HCT116 (cell line): ENCODE measurements around the gene OR6J1. TPM values are rescaled to one million over a fixed set of nuclear protein-coding genes. Genes with fewer than 3 reads are reported as not detected.
A peak's percentile ranks its signal among the peaks of the same experiment; 100 is the strongest.

Experiments used
- ATAC-seq: fragments of 200-7000 bp; cut with Tn5 transposase; 2 replicates; pipeline ENCODE4 v1.9.1; 2020; ENCODE audit warnings: mild to moderate bottlenecking, moderate library complexity
- BruUV-seq: library from RNA; stranded (reverse); fragments of 400-500 nt; replicated peaks from 2 replicates; lab custom pipeline; 2021; lab: Mats Ljungman, UMichigan
- CTCF ChIA-PET: fragments of 300-600 bp; sonication (Branson Sonifier 250); formaldehyde crosslinking; loops from one replicate; lab custom pipeline; 2021; ENCODE audit warnings: antibody characterized with exemption; lab: Charles Lee
- POLR2A ChIA-PET: fragments of 300-600, 350-600 bp; sonication (Branson Sonifier 250); formaldehyde crosslinking; loops from one replicate; lab custom pipeline; 2021; ENCODE audit warnings: antibody characterized with exemption; lab: Charles Lee
- RAD21 ChIA-PET, 2 experiments: fragments of 300-600 bp; sonication (Branson Sonifier 250); formaldehyde crosslinking; loops; one replicate each; lab custom pipeline; 2023; ENCODE audit warnings: low total read pairs in 2 of 2; ENCODE audit not compliant: uncharacterized antibody in 2 of 2, unreplicated experiment in 2 of 2, low non-redundant PET in 1 of 2; lab: Charles Lee
- DNase-seq: peaks from one replicate; pipeline ENCODE4 v3.0.0-alpha.2; 2010; ENCODE audit warnings: low read depth, low spot score
- H2AFZ ChIP-seq: fragments of 200-600 bp; shearing (Covaris generic), sonication (generic); 2 replicates; pipeline ENCODE4 v1.6.1; 2017; ENCODE audit warnings: low read depth, mixed run types, mixed read lengths, antibody characterized with exemption, low read length; ENCODE audit not compliant: poor library complexity, severe bottlenecking
- H3K27ac ChIP-seq: 2 replicates; pipeline ENCODE4 v1.5.1; 2012; ENCODE audit warnings: low read depth, low read length
- H3K27me3 ChIP-seq: fragments of 200-600 bp; sonication (generic); 2 replicates; pipeline ENCODE4 v1.6.1; 2016; ENCODE audit warnings: mixed run types, low read length, mixed read lengths; ENCODE audit not compliant: insufficient read depth
- H3K36me3 ChIP-seq, 2 experiments: fragments of 200-500 bp in 1 of 2; fragments of 200-600 bp in 1 of 2; sonication (Bioruptor generic) in 1 of 2; sonication (generic) in 1 of 2; 2 replicates each; pipeline versions ENCODE4 v1.5.1 to v1.6.1; 2014 to 2016; ENCODE audit warnings: low read length in 2 of 2, inconsistent platforms in 1 of 2, mixed read lengths in 1 of 2, mixed run types in 1 of 2; ENCODE audit not compliant: insufficient read depth in 2 of 2, control insufficient read depth in 1 of 2
- H3K4me1 ChIP-seq, 2 experiments: fragments of 200-600 bp in 1 of 2; sonication (generic) in 1 of 2; 2 replicates each; pipeline versions ENCODE4 v1.5.1 to v1.6.1; 2012 to 2017; ENCODE audit warnings: low read length in 2 of 2, inconsistent platforms in 1 of 2, mild to moderate bottlenecking in 1 of 2, mixed read lengths in 1 of 2, mixed run types in 1 of 2, moderate library complexity in 1 of 2; ENCODE audit not compliant: insufficient read depth in 2 of 2, control insufficient read depth in 1 of 2
- H3K4me2 ChIP-seq: fragments of 200-600 bp; sonication (generic); 2 replicates; pipeline ENCODE4 v1.6.1; 2017; ENCODE audit warnings: mixed run types, low read length, mixed read lengths
- H3K4me3 ChIP-seq, 2 experiments: fragments of 200-600 bp in 1 of 2; sonication (generic) in 1 of 2; replicated peaks in 1 of 2; 2 replicates each; pipeline ENCODE4 v1.5.1; 2011 to 2016; ENCODE audit warnings: low read length in 2 of 2, control low read depth in 1 of 2, low read depth in 1 of 2, mild to moderate bottlenecking in 1 of 2, mixed read lengths in 1 of 2, mixed run types in 1 of 2
- H3K79me2 ChIP-seq: fragments of 200-600 bp; sonication (generic); 2 replicates; pipeline ENCODE4 v1.6.1; 2017; ENCODE audit warnings: mild to moderate bottlenecking, mixed run types, low read length, moderate library complexity, mixed read lengths; ENCODE audit not compliant: insufficient read depth
- H3K9ac ChIP-seq: fragments of 200-600 bp; sonication (generic); 2 replicates; pipeline ENCODE4 v1.6.1; 2016; ENCODE audit warnings: low read length, mixed read lengths
- H3K9me2 ChIP-seq: fragments of 200-600 bp; sonication (generic), shearing (Covaris generic); 2 replicates; pipeline ENCODE4 v1.6.1; 2017; ENCODE audit warnings: mixed run types, mild to moderate bottlenecking, moderate library complexity; ENCODE audit not compliant: insufficient read depth
- H3K9me3 ChIP-seq, 2 experiments: fragments of 200-500 bp in 1 of 2; fragments of 200-600 bp in 1 of 2; sonication (Bioruptor generic) in 1 of 2; sonication (generic) in 1 of 2; 2 replicates each; pipeline ENCODE4 v1.6.1; 2014 to 2017; ENCODE audit warnings: low read length in 2 of 2, mixed read lengths in 2 of 2, inconsistent platforms in 1 of 2, low read depth in 1 of 2, mild to moderate bottlenecking in 1 of 2, mixed run types in 1 of 2, moderate library complexity in 1 of 2; ENCODE audit not compliant: control insufficient read depth in 1 of 2, insufficient read depth in 1 of 2
- H4K20me1 ChIP-seq: fragments of 200-600 bp; sonication (generic), shearing (Covaris generic); 2 replicates; pipeline ENCODE4 v1.6.1; 2017; ENCODE audit warnings: mixed run types, mild to moderate bottlenecking, moderate library complexity; ENCODE audit not compliant: insufficient read depth
- CBX3 ChIP-seq: IDR thresholded peaks from 2 replicates; pipeline ENCODE4 v1.6.1; 2012; ENCODE audit warnings: low read depth
- CEBPB ChIP-seq: IDR thresholded peaks from 2 replicates; pipeline ENCODE4 v1.6.1; 2012; ENCODE audit warnings: low read depth
- CTCF ChIP-seq, 3 experiments: fragments of 200-600 bp in 1 of 3; sonication (generic) in 1 of 3; IDR thresholded peaks in 2 of 3; conservative IDR thresholded peaks in 1 of 3; 2 replicates each; pipeline ENCODE4 v1.5.1; 2012 to 2017; ENCODE audit warnings: low read depth in 2 of 3, low read length in 2 of 3, antibody characterized with exemption in 1 of 3, borderline replicate concordance in 1 of 3, control low read depth in 1 of 3, mild to moderate bottlenecking in 1 of 3, mixed read lengths in 1 of 3, mixed run types in 1 of 3, moderate library complexity in 1 of 3; ENCODE audit not compliant: insufficient read depth in 1 of 3
- EGR1 ChIP-seq: IDR thresholded peaks from 2 replicates; pipeline ENCODE4 v1.6.1; 2012; ENCODE audit warnings: low read depth
- ELF1 ChIP-seq: IDR thresholded peaks from 2 replicates; pipeline ENCODE4 v1.6.1; 2012; ENCODE audit warnings: low read depth, borderline replicate concordance
- EZH2 ChIP-seq: fragments of 200-600 bp; sonication (generic); IDR thresholded peaks from 2 replicates; pipeline ENCODE4 v1.6.1; 2017; ENCODE audit warnings: antibody characterized with exemption, mixed run types
- EZH2phosphoT487 ChIP-seq: fragments of 200-600 bp; IDR thresholded peaks from 2 replicates; pipeline ENCODE4 v1.6.1; 2018; ENCODE audit warnings: antibody characterized with exemption, borderline replicate concordance
- FOSL1 ChIP-seq: IDR thresholded peaks from 2 replicates; pipeline ENCODE4 v1.6.1; 2012; ENCODE audit warnings: low read depth
- JUND ChIP-seq: IDR thresholded peaks from 2 replicates; pipeline ENCODE4 v1.6.1; 2012
- POLR2AphosphoS5 ChIP-seq: IDR thresholded peaks from 2 replicates; pipeline ENCODE4 v1.6.1; 2011; ENCODE audit warnings: mild to moderate bottlenecking, low read depth, low read length, moderate library complexity
- RAD21 ChIP-seq: IDR thresholded peaks from 2 replicates; pipeline ENCODE4 v1.6.1; 2012; ENCODE audit warnings: low read depth, mild to moderate bottlenecking
- REST ChIP-seq: IDR thresholded peaks from 2 replicates; pipeline ENCODE4 v1.6.1; 2012; ENCODE audit warnings: low read depth
- SIN3A ChIP-seq: IDR thresholded peaks from 2 replicates; pipeline ENCODE4 v1.6.1; 2012; ENCODE audit warnings: low read depth
- SP1 ChIP-seq: IDR thresholded peaks from 2 replicates; pipeline ENCODE4 v1.6.1; 2012; ENCODE audit warnings: low read depth
- SRF ChIP-seq: IDR thresholded peaks from 2 replicates; pipeline ENCODE4 v1.6.1; 2012; ENCODE audit warnings: low read depth
- TCF7L2 ChIP-seq: IDR thresholded peaks from 2 replicates; pipeline ENCODE4 v1.7.0; 2011; ENCODE audit warnings: borderline replicate concordance, inconsistent platforms; ENCODE audit not compliant: insufficient read depth, insufficient read length; ENCODE audit errors: extremely low read depth
- YY1 ChIP-seq: IDR thresholded peaks from 2 replicates; pipeline ENCODE4 v1.6.1; 2011; ENCODE audit warnings: low read length, low read depth, moderate library complexity, mild to moderate bottlenecking; ENCODE audit not compliant: insufficient replicate concordance; ENCODE audit errors: extremely low read depth
- ZBTB33 ChIP-seq: IDR thresholded peaks from 2 replicates; pipeline ENCODE4 v1.6.1; 2011; ENCODE audit warnings: mild to moderate bottlenecking, low read length, moderate library complexity; ENCODE audit not compliant: insufficient replicate concordance; ENCODE audit errors: extremely low read depth
- ZFX ChIP-seq: fragments of 450-650 bp; IDR thresholded peaks from 2 replicates; pipeline ENCODE4 v1.6.1; 2017
- ZNF274 ChIP-seq: fragments of 200-500 bp; sonication (Bioruptor generic); IDR thresholded peaks from 2 replicates; pipeline ENCODE4 v1.6.1; 2014; ENCODE audit warnings: mild to moderate bottlenecking, low read depth, low read length, inconsistent platforms
- intact Hi-C: fragments of 100-400 bp; cut with micrococcal nuclease; formaldehyde crosslinking; loops from 2 replicates; pipeline ENCODE4 v1.10.0; 2022
- total RNA-seq: library from RNA; stranded (reverse); gene quantifications from one replicate; pipeline ENCODE4 v1.2.1, GENCODE V29; 2021; ENCODE audit not compliant: unreplicated experiment
- TF ChIP-seq, protein P1 (sequence below): IDR thresholded peaks from 2 replicates; pipeline ENCODE4 v1.6.1; 2012

OR6J1 gene
- total RNA-seq, 1 experiment from 2014 or later: not detected

- Histone ChIP-seq H3K4me3 (0 out of 4 replicates have a peak overlapping the region, but pooled peaks of 1 of the 2 experiments have one; percentile 1), H3K36me3 (no peaks in the 10 kb centered on the region), H3K4me1 (peaks cover 7 to 32% of the 10 kb centered on the region in 2 experiments), H4K20me1 (no peaks in the 10 kb centered on the region), H2AFZ (no peak overlapping the region), H3K79me2 (no peaks in the 10 kb centered on the region), H3K27ac (no peak overlapping the region), H3K4me2 (peak overlapping the region; percentile 59), H3K27me3 (no peaks in the 10 kb centered on the region), H3K9me3 (peaks cover 4 to 6% of the 10 kb centered on the region in 2 experiments; a peak in 2 of 4 replicates), H3K9ac (no peak overlapping the region), H3K9me2 (no peaks in the 10 kb centered on the region)
- BruUV-seq: no TSS peak
- DNase-seq: peak; percentile 89
- intact Hi-C loops: no loop called here
- ChIA-PET RAD21 (no interaction called here), CTCF (interaction anchor here (1.6 kb wide), 1 partner anchor 31 kb away, joined by 3 read pairs; no protein-coding TSS in a partner anchor), POLR2A (interaction anchor here (0.7 to 0.9 kb wide), 3 partner anchors 8 to 100 kb away, joined by 3 to 4 read pairs (median 3); partner anchors contain the start of gene DAD1)
- ATAC-seq: peak; percentile 97
- TF ChIP-seq ZNF274: no peak
- no peak for TF ChIP-seq EGR1
- TF ChIP-seq EZH2: no peak
- TF ChIP-seq JUND: peak; percentile 93
- no peak for TF ChIP-seq ZBTB33
- peak; percentile 89 for TF ChIP-seq FOSL1
- no peak for TF ChIP-seq EZH2phosphoT487
- TF ChIP-seq POLR2AphosphoS5: peak; percentile 22; the same call in 1 of the 2 replicates
- no peak for TF ChIP-seq CTCF (IDR thresholded peaks at IDR 0.05 in 2 of 3, conservative IDR thresholded peaks at IDR 0.05 in 1 of 3; ENCODE audit: borderline replicate concordance in 1 of 3, insufficient read depth in 1 of 3, low read depth in 2 of 3, low read length in 2 of 3)
- TF ChIP-seq, protein P1, sequence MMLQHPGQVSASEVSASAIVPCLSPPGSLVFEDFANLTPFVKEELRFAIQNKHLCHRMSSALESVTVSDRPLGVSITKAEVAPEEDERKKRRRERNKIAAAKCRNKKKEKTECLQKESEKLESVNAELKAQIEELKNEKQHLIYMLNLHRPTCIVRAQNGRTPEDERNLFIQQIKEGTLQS: peak; percentile 46
- peak; percentile 88 for TF ChIP-seq CEBPB
- peak; percentile 62 for TF ChIP-seq SRF
- TF ChIP-seq SIN3A: peak; percentile 86
- TF ChIP-seq ZFX: no peak
- TF ChIP-seq YY1: peak; percentile 19
- TF ChIP-seq REST: no peak
- peak; percentile 22; the same call in 1 of the 2 replicates for TF ChIP-seq RAD21
- TF ChIP-seq ELF1: no peak
- TF ChIP-seq CBX3: peak; percentile 95; the same call in 1 of the 2 replicates
- peak; percentile 92 for TF ChIP-seq TCF7L2
- TF ChIP-seq SP1: peak; percentile 89
Measured at GRCh38 chr14:22689199-22689598, 45.0 kb upstream of the OR6J1 start.
